Fibroblast of skin of left quadriceps (primary cell): ENCODE measurements around the gene ZNF492.
"Not testable (repeated sequence)": the region's sequence is repeated elsewhere in the genome, so short reads cannot be mapped to it uniquely, and the experiment has no call there.

Source experiments
- DNase-seq, 2 experiments: peaks; one replicate each; pipeline ENCODE4 v3.0.0-alpha.2; 2013; ENCODE audit warnings: low read depth in 2 of 2

The ZNF492 gene

DNA sequence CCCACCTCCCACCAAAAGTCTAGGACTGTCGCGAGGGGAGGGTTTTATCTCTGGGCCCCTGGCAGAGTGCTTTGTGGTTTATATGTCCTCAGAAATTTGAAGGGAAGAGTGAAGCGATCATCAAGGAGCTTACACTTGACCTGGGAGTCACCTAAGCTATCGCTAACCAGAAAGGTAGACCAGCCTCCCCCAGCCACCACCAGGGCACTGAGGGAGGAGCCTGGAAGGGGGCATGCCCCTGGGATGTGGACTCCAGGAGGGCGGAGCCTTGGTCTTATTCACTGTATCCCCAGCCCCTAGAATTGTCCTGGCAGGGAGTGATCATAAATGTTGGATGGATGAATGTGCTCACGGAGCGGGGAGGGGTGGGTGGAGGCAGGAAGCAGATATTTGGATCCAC lies 16.9 kb upstream of the ZNF492 start:
- DNase-seq = not testable (repeated sequence)

DNA sequence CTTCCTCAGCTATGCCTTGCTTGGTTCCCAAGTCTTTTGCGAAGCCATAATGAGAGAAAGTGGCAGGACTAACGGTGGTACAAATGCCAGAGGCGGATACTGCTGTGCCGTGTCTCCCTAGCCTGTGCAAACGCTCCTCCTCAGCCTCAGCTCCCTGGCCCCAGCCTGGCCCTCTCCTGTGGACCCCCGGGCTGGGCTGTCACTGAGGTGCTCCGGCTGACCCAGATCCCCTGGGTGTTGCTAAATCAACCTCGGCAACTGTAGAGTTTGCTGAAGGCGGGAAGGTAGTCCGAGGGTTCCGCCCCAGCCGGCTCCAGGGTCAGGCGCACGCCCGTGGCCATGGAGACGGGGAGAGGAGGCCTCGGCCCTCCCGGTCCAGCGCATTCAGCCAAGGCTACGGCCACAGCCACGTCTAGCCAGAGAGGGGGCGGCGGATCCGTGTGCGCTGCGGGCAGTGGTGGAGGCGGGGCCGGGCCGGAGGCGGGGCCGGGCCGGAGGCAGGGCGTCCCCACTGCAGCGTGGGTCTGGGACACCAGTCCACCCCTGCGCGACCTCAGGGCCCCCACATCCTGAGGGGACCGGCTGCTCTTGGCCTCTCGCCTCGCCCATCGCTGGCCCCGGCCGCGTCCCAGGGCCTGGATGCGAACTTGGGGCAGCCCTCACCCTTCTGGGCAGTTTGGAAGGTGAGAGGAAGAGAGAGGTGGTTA lies 16.4 kb upstream of the ZNF492 start:
- DNase-seq = no peak

DNA sequence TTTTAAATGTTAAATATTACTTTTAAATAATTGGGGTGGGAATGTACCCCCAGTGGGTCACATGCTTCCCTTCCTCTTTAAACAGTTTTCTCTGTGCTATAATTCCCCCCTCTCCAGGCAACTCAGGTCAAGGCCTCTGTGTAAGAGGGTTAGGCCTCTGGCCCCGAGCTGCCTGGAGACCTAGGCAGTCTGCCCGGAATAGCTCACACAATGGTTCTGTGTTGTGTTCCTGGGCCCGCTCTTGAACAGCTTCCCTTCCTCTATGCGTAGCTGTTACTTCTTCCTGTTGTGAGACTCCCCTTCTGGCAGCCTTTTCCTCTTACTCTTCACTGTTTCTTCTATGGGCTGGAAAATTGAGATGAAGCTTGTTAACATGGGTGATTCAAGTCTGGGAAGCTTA lies 14.8 kb upstream of the ZNF492 start:
- DNase-seq = no peak

GRCh38 chr19:22619932-22620331 lies 14.2 kb upstream of the ZNF492 start:
- no peak for DNase-seq

GRCh38 chr19:22620401-22620800 lies 13.7 kb upstream of the ZNF492 start:
- DNase-seq = no peak

- no peak for DNase-seq
These were observed 13.2 kb upstream of the ZNF492 start for GRCh38 chr19:22620912-22621311.

- no peak for DNase-seq
These were observed 12.1 kb upstream of the ZNF492 start for GRCh38 chr19:22622020-22622419.

DNA sequence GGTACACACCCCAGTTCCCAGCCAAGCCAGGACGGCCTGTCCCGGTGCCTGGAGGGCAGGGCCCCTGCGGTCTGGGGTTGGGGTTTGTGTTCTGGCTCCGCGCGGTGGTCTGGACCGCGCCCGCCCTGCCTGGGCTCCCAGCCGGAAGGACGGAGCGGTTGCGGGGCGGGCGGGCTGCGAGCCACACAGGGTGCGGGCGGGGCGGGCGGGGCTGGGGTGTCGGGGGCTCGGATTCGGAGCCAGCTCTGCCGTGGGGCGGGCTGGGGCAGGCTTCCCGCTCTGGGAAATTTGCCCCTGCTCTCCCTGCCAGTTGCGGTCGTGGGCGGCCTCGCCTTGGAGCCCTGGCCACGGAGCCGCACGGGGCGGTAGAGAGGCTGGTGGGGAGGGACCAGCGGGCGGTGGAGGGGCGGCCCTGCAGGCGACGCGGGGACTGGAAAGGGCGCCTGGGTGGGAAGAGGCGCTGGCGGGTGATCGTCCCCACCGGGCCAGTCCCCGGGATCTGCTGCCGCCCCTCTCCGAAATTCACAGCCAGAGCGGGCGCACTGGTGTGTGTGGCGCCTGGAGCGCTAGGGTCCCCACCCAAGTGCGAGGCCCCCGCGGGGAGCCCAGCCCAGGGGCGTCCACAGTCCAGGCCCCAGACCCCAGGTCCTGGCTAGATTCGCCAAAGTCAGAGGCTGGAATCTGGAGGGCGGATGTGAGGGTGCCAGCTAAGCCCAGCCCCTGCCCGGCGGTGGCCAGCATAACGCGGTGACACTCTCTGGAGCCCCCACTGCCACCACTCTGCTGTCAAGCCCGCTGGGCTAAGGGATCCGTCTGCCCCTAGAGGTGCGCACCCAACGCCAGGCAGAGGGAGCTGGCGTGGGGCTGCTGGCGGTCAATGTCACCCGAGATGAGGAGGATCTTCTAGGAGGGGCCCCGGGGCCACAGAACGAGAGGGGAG lies 11.0 kb upstream of the ZNF492 start:
- DNase-seq = no peak

DNA sequence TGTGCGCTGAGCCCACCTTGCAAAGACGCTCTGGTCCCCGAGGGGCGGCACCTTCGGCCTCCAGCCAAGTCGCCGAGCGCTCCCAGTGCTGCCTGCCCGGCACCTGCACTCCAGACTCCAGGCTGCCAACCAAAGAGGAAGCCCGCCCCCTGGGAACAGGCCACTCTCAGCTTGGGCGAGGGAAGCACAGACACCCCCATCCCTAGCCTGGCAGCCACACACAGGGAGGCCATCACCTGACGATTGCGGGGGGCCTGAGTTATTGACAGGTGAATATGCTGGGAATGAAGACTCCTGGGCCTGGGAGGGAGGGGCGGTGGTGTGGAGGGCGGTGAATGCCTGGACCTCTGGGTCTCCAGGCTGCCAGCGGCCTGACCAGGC lies 10.3 kb upstream of the ZNF492 start:
- no peak for DNase-seq

GRCh38 chr19:22625266-22626035 lies 8.7 kb upstream of the ZNF492 start:
- DNase-seq = no peak

DNA sequence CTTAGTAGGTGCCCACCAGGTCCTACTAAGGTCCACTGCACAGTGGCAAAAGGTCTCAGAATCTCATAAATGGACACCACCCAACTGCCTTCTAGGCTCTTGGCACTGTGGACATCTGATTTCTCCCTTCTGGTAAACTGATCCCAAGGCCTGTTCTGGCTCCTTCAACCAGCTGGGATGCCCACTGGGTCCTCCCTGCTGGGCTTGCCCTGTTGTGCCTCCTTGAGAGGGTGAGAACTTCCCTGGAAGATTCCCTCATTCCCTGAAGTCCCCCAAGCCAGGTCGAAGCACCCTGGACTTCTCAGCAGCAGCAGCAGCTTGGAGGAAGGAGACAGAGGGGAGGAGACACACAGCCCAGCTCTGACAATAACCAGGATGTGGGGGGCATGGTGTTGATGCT lies 6.6 kb upstream of the ZNF492 start:
- DNase-seq = no peak

DNA sequence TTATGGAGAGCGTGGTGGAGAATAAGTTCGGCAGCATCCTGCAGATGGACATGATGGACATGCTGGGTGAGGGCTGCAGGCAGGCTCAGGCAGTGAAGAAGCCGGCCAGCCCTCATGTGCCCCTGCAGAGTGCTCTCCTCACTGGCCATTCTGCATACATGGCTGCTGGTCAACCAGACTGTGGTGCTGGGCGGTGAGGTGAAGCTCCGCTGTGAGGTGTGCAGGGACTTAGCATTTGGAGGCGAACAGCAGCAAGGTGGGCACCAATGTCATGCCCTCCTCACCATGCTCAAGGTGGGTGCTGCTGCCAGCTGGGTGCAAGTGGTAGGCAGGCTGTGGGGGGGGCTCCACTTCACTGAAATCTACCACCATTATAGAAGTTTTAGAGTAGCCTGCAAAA lies 5.7 kb upstream of the ZNF492 start:
- no peak for DNase-seq

- no peak for DNase-seq
These were observed 315 bp downstream of the ZNF492 start for GRCh38 chr19:22634450-22634827.

GRCh38 chr19:22685493-22685892 lies 51.4 kb downstream of the ZNF492 start:
- DNase-seq = not testable (repeated sequence)

- DNase-seq = not testable (repeated sequence)
These were observed 68.5 kb downstream of the ZNF492 start for GRCh38 chr19:22702661-22703060.

DNA sequence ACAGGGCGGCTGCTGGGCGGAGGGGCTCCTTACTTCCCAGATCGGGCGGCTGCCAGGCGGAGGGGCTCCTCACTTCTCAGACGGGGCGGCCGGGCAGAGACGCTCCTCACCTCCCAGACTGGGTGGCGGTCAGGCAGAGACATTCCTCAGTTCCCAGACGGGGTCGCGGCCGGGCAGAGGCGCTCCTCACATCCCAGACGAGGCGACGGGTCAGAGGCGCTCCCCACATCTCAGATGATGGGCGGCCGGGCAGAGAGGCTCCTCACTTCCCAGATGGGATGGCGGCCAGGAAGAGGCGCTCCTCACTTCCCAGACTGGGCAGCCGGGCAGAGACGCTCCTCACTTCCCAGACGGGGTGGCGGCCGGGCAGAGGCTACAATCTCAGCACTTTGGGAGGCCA lies 69.0 kb downstream of the ZNF492 start:
- DNase-seq = not testable (repeated sequence)

DNA sequence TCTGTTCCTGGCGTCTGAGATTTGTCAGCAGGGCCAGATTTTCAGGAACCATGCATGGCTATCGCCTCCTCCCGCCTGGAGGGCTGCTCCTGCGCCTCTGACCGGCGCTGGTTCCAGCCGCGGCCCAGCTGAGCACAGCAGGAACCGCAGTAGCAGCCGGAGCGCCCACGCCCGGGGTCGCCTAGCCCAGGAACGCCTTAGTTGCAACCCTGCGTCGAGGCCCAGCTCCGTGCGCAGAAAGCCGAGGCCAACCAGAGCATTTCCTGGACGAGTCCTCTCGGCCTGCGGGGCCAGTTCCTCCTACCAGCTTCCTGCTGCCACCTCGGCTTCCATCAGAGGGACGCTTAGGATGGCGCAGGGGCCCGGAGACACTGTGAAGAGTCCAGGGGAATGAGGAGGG lies 74.9 kb downstream of the ZNF492 start:
- DNase-seq = no peak
